H1 (cell line): ENCODE measurements around the gene NAAA. TPM values are rescaled to one million over a fixed set of nuclear protein-coding genes. Genes with fewer than 3 reads are reported as not detected.
"Not testable (repeated sequence)": the region's sequence is repeated elsewhere in the genome, so short reads cannot be mapped to it uniquely, and the experiment has no call there.

ENCODE experiments used
- CTCF ChIA-PET: fragments of 300-600 bp; sonication (Branson Sonifier 250); formaldehyde crosslinking; loops from one replicate; lab custom pipeline; 2021; ENCODE audit not compliant: partially characterized antibody; lab: Charles Lee
- POLR2A ChIA-PET: fragments of 300-600 bp; sonication (Branson Sonifier 250); formaldehyde crosslinking; loops from one replicate; lab custom pipeline; 2021; ENCODE audit warnings: inconsistent platforms; ENCODE audit not compliant: partially characterized antibody; lab: Charles Lee
- DNase-seq, 2 experiments: peaks; one replicate each; pipeline versions ENCODE4 v3.0.0 to v3.0.0-alpha.2; 2010 to 2022; ENCODE audit warnings: low spot score in 2 of 2, low read depth in 1 of 2, mixed read lengths in 1 of 2
- FAIRE-seq: peaks from 2 replicates; lab custom pipeline; 2011; peaks lifted over from hg19 to GRCh38; lab: Jason Lieb, UNC
- H2AFZ ChIP-seq: 2 replicates; pipeline ENCODE4 v1.8.1; 2012; ENCODE audit warnings: low read length, inconsistent platforms
- H2AK5ac ChIP-seq: 2 replicates; pipeline ENCODE4 v1.6.1; 2013; ENCODE audit warnings: low read depth, low read length
- H2BK120ac ChIP-seq: replicated peaks from 2 replicates; pipeline ENCODE3; 2013; ENCODE audit warnings: low read depth, low read length, inconsistent platforms
- H2BK12ac ChIP-seq: 2 replicates; pipeline ENCODE4 v1.6.1; 2013; ENCODE audit warnings: low read depth, low read length
- H2BK15ac ChIP-seq: 2 replicates; pipeline ENCODE4 v1.6.1; 2013; ENCODE audit warnings: low read length
- H2BK20ac ChIP-seq: 2 replicates; pipeline ENCODE4 v1.6.1; 2013; ENCODE audit warnings: low read length
- H2BK5ac ChIP-seq: 2 replicates; pipeline ENCODE4 v1.6.1; 2013; ENCODE audit warnings: low read depth, low read length
- H3K14ac ChIP-seq: 2 replicates; pipeline ENCODE4 v1.6.1; 2013; ENCODE audit warnings: inconsistent platforms; ENCODE audit not compliant: insufficient read length
- H3K18ac ChIP-seq: 2 replicates; pipeline ENCODE4 v1.6.1; 2013; ENCODE audit warnings: low read length; ENCODE audit errors: extremely low read depth
- H3K23ac ChIP-seq: 2 replicates; pipeline ENCODE4 v1.6.1; 2013; ENCODE audit warnings: inconsistent platforms; ENCODE audit not compliant: insufficient read length
- H3K23me2 ChIP-seq: 2 replicates; pipeline ENCODE4 v1.6.1; 2013; ENCODE audit warnings: low read depth, low read length
- H3K27ac ChIP-seq: 2 replicates; pipeline ENCODE4 v1.6.1; 2011; ENCODE audit warnings: low read depth, low read length, inconsistent platforms
- H3K27me3 ChIP-seq, 4 experiments: replicated peaks in 1 of 4; 1 replicate in 1 of 4; 2 replicates in 3 of 4; pipeline versions ENCODE4 v1.6.1 to v1.8.1; 2011 to 2013; ENCODE audit warnings: low read length in 3 of 4, mild to moderate bottlenecking in 3 of 4, inconsistent platforms in 2 of 4, mixed read lengths in 2 of 4, moderate library complexity in 1 of 4; ENCODE audit not compliant: control insufficient read depth in 3 of 4, insufficient read depth in 3 of 4; ENCODE audit errors: extremely low read depth in 1 of 4
- H3K36me3 ChIP-seq, 4 experiments: 2 replicates each; pipeline versions ENCODE4 v1.6.1 to v1.8.1; 2011 to 2013; ENCODE audit warnings: mild to moderate bottlenecking in 4 of 4, low read length in 3 of 4, moderate library complexity in 2 of 4, control low read depth in 1 of 4, inconsistent platforms in 1 of 4; ENCODE audit not compliant: insufficient read depth in 4 of 4, control insufficient read depth in 2 of 4
- H3K4ac ChIP-seq: replicated peaks from 2 replicates; pipeline ENCODE3; 2013; ENCODE audit warnings: low read length, low read depth, mixed read lengths, inconsistent platforms; ENCODE audit not compliant: insufficient read length
- H3K4me1 ChIP-seq, 4 experiments: replicated peaks in 1 of 4; 1 replicate in 1 of 4; 2 replicates in 3 of 4; pipeline versions ENCODE4 v1.6.1 to v1.8.1; 2011 to 2013; ENCODE audit warnings: low read length in 3 of 4, inconsistent platforms in 2 of 4, mixed read lengths in 1 of 4; ENCODE audit not compliant: insufficient read depth in 4 of 4, control insufficient read depth in 3 of 4
- H3K4me2 ChIP-seq, 2 experiments: 2 replicates each; pipeline versions ENCODE4 v1.6.1 to v1.8.1; 2011 to 2013; ENCODE audit warnings: low read depth in 2 of 2, low read length in 2 of 2, control low read depth in 1 of 2, inconsistent platforms in 1 of 2, mild to moderate bottlenecking in 1 of 2; ENCODE audit not compliant: insufficient read depth in 1 of 2
- H3K4me3 ChIP-seq, 4 experiments: fragments of 200-600, 300-600 bp in 1 of 4; sonication (generic), shearing (Covaris generic), sonication (Bioruptor Twin) in 1 of 4; 2 replicates each; pipeline versions ENCODE4 v1.5.1 to v1.8.1; 2011 to 2016; ENCODE audit warnings: low read length in 4 of 4, low read depth in 3 of 4, control low read depth in 2 of 4, inconsistent platforms in 2 of 4, mild to moderate bottlenecking in 2 of 4, mixed read lengths in 1 of 4, moderate library complexity in 1 of 4; ENCODE audit not compliant: insufficient read depth in 2 of 4; ENCODE audit errors: extremely low read depth in 1 of 4
- H3K56ac ChIP-seq: replicated peaks from 2 replicates; pipeline ENCODE3; 2013; ENCODE audit warnings: low read depth, mild to moderate bottlenecking, mixed read lengths, low read length, inconsistent platforms; ENCODE audit not compliant: insufficient read length
- H3K79me1 ChIP-seq: 2 replicates; pipeline ENCODE4 v1.6.1; 2013; ENCODE audit warnings: low read depth, low read length, control low read depth
- H3K79me2 ChIP-seq, 2 experiments: 2 replicates each; pipeline versions ENCODE4 v1.6.1 to v1.8.1; 2012 to 2013; ENCODE audit warnings: low read length in 2 of 2, mild to moderate bottlenecking in 2 of 2, inconsistent platforms in 1 of 2; ENCODE audit not compliant: insufficient read depth in 2 of 2, control insufficient read depth in 1 of 2
- H3K9ac ChIP-seq, 4 experiments: replicated peaks in 1 of 4; 1 replicate in 1 of 4; 2 replicates in 3 of 4; pipeline versions ENCODE4 v1.6.1 to v1.8.1; 2011 to 2013; ENCODE audit warnings: low read depth in 3 of 4, low read length in 3 of 4, control low read depth in 2 of 4, mild to moderate bottlenecking in 2 of 4, moderate library complexity in 2 of 4, inconsistent platforms in 1 of 4; ENCODE audit errors: extremely low read depth in 1 of 4
- H3K9me3 ChIP-seq, 2 experiments: 2 replicates each; pipeline versions ENCODE4 v1.6.1 to v1.8.1; 2012 to 2013; ENCODE audit warnings: mild to moderate bottlenecking in 2 of 2, moderate library complexity in 2 of 2, control low read depth in 1 of 2, inconsistent platforms in 1 of 2, low read depth in 1 of 2, low read length in 1 of 2, mixed read lengths in 1 of 2; ENCODE audit not compliant: insufficient read depth in 2 of 2
- H4K20me1 ChIP-seq, 2 experiments: replicated peaks in 1 of 2; 2 replicates each; pipeline versions ENCODE3 to v1.8.1; 2011 to 2013; ENCODE audit warnings: inconsistent platforms in 2 of 2, low read length in 2 of 2, mild to moderate bottlenecking in 1 of 2; ENCODE audit not compliant: insufficient read depth in 2 of 2, control insufficient read depth in 1 of 2
- H4K5ac ChIP-seq: 2 replicates; pipeline ENCODE4 v1.6.1; 2013; ENCODE audit warnings: low read length, low read depth, mixed read lengths, inconsistent platforms; ENCODE audit not compliant: insufficient read length
- H4K8ac ChIP-seq: 2 replicates; pipeline ENCODE4 v1.8.0; 2013; ENCODE audit warnings: mild to moderate bottlenecking, moderate library complexity, low read length, inconsistent platforms; ENCODE audit not compliant: insufficient read depth; ENCODE audit errors: extremely low read depth
- H4K91ac ChIP-seq: replicated peaks from 2 replicates; pipeline ENCODE3; 2013; ENCODE audit warnings: low read length, mixed read lengths, inconsistent platforms; ENCODE audit not compliant: insufficient read length
- whole genome bisulfite sequencing, 2 experiments: shearing (Covaris generic) in 1 of 2; methylation state at CpG; one replicate each; pipeline versions ENCODE4 v1.1.6 to v1.1.7; 2013 to 2015; ENCODE audit warnings: low lambda C conversion rate in 2 of 2, mixed read lengths in 2 of 2, inconsistent platforms in 1 of 2, low coverage in 1 of 2, missing lambda C conversion rate in 1 of 2; ENCODE audit not compliant: insufficient replicate concordance in 2 of 2, insufficient coverage in 1 of 2, insufficient read length in 1 of 2; ENCODE audit errors: extremely low coverage in 1 of 2, missing lambda C conversion rate in 1 of 2; 5-methylcytosine and 5-hydroxymethylcytosine counted together
- polyA plus RNA-seq, 7 experiments: library from polyadenylated mRNA; depleted of rRNA in 3 of 7; stranded (reverse) in 5 of 7; unstranded in 2 of 7; fragments of >200 nt in 5 of 7; fragments of 200-250 nt in 2 of 7; gene quantifications; 1 replicate in 5 of 7; 2 replicates in 1 of 7; 4 replicates in 1 of 7; pipeline versions ENCODE4 v1.2.1 to v1.2.3, GENCODE V29; 2011 to 2013; ENCODE audit warnings: missing spikeins in 2 of 7, mixed read lengths in 2 of 7
- total RNA-seq: library from RNA; stranded (reverse); fragmentation: NEBNext Ultra II Directional; extraction: Animal tissue kit (Norgen Biotek cat#: 25700); gene quantifications from 2 replicates; pipeline ENCODE4 v1.2.1, GENCODE V29; 2021

Gene NAAA
- total and polyA plus RNA-seq, 2 of the 8 experiments (the other 6 are each of a cell fraction or from before 2014, with no cell fraction given): 9.4 to 12.5 TPM

DNA sequence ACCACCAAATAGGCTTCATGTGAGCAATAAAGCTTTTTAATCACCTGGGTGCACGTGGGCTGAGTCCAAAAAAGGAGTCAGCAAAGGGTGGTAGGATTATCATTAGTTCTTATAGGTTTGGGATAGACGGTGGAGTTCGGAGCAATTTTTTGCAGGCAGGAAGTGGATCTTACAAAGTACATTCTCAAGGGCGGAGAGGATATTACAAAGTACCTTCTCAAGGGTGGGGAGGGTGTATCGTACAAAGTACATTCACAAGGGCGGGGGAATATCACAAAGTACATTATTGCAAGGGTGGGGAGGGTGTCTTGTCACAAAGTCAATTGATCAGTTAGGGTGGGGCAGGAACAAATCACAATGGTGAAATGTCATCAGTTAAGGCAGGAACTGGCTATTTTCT lies 30.0 kb downstream of the NAAA start:
- not testable (repeated sequence) for H4K20me1 ChIP-seq, H2BK15ac ChIP-seq, H3K56ac ChIP-seq, H2BK20ac ChIP-seq, H3K36me3 ChIP-seq, H2BK5ac ChIP-seq, H3K27ac ChIP-seq, H3K23me2 ChIP-seq, H3K4me3 ChIP-seq, H2BK120ac ChIP-seq, H3K27me3 ChIP-seq, H3K79me2 ChIP-seq, H4K5ac ChIP-seq, H3K14ac ChIP-seq, H3K4ac ChIP-seq, H3K4me2 ChIP-seq, DNase-seq, H3K4me1 ChIP-seq, H3K9ac ChIP-seq, H3K18ac ChIP-seq, H4K8ac ChIP-seq, H2AK5ac ChIP-seq, H4K91ac ChIP-seq, H2AFZ ChIP-seq, H3K79me1 ChIP-seq, H3K23ac ChIP-seq, FAIRE-seq, H2BK12ac ChIP-seq
- 98% methylated on average over 6 of the region's 6 CpGs; no CpG with 5 or more reads in 1 of the 2 experiments for WGBS, 2 experiments
- CTCF ChIA-PET: interaction anchor here (1.4 to 11.3 kb wide), 2 partner anchors 14 to 16 kb away, joined by 3 to 144 read pairs; no protein-coding TSS in a partner anchor
- POLR2A ChIA-PET: interaction anchor here (2.9 kb wide), 1 partner anchor 29 kb away, joined by 9 read pairs; the partner anchor contains the start of gene NAAA
- H3K9me3 ChIP-seq: peaks cover 15 to 20% of the 10 kb centered on the region in 2 experiments
